GM23338 (cell line): ENCODE data around the gene FILIP1. TPM values are rescaled to one million over a fixed set of nuclear protein-coding genes. Genes with fewer than 3 reads are reported as not detected.

ENCODE experiments used
- ATAC-seq: fragments of 200-7000 bp; cut with Tn5 transposase; 3 replicates; pipeline ENCODE4 v1.9.1; 2020
- DNase-seq: peaks from one replicate; pipeline ENCODE4 v3.0.0-alpha.2; 2015; ENCODE audit warnings: low spot score
- H2AFZ ChIP-seq: fragments of 200-600 bp; sonication (generic); 2 replicates; pipeline ENCODE4 v1.8.0; 2016; ENCODE audit warnings: antibody characterized with exemption, mild to moderate bottlenecking, moderate library complexity
- H3F3A ChIP-seq: fragments of 200-600 bp; sonication (generic); replicated peaks from 2 replicates; pipeline ENCODE4 v1.8.0; 2017; ENCODE audit warnings: antibody characterized with exemption, mixed run types, low read depth
- H3K27ac ChIP-seq: fragments of 200-600 bp; sonication (generic); 2 replicates; pipeline ENCODE4 v1.6.1; 2016; ENCODE audit warnings: low read depth
- H3K27me3 ChIP-seq: fragments of 200-600 bp; sonication (generic); 2 replicates; pipeline ENCODE4 v1.8.0; 2016; ENCODE audit warnings: mild to moderate bottlenecking, mixed run types, moderate library complexity; ENCODE audit not compliant: insufficient read depth
- H3K36me3 ChIP-seq: fragments of 200-600 bp; sonication (generic); 2 replicates; pipeline ENCODE4 v1.8.0; 2016; ENCODE audit warnings: mild to moderate bottlenecking; ENCODE audit not compliant: insufficient read depth
- H3K4me1 ChIP-seq: fragments of 200-600 bp; sonication (generic); 2 replicates; pipeline ENCODE4 v1.8.0; 2016; ENCODE audit warnings: mild to moderate bottlenecking, moderate library complexity; ENCODE audit not compliant: insufficient read depth
- H3K4me2 ChIP-seq: fragments of 200-600 bp; sonication (generic); 2 replicates; pipeline ENCODE4 v1.7.1; 2017; ENCODE audit warnings: mixed run types
- H3K4me3 ChIP-seq: fragments of 200-600 bp; sonication (generic); 2 replicates; pipeline ENCODE4 v1.6.1; 2016; ENCODE audit warnings: mixed run types
- H3K79me2 ChIP-seq: fragments of 200-600 bp; sonication (generic); replicated peaks from 2 replicates; pipeline ENCODE4 v1.8.0; 2017; ENCODE audit warnings: mild to moderate bottlenecking; ENCODE audit not compliant: insufficient read depth
- H3K9me2 ChIP-seq: fragments of 200-600 bp; sonication (generic); 2 replicates; pipeline ENCODE4 v1.8.0; 2017; ENCODE audit not compliant: insufficient read depth
- H4K20me1 ChIP-seq: fragments of 200-600 bp; sonication (generic); replicated peaks from 2 replicates; pipeline ENCODE4 v1.8.0; 2017; ENCODE audit warnings: mild to moderate bottlenecking; ENCODE audit not compliant: insufficient read depth
- H3K27ac Mint-ChIP-seq: 2 replicates; pipeline ENCODE4 v1.8.0; 2020; ENCODE audit warnings: inconsistent platforms, mild to moderate bottlenecking, moderate library complexity, mixed read lengths
- H3K27me3 Mint-ChIP-seq: 3 replicates; pipeline ENCODE4 v1.8.0; 2022; ENCODE audit warnings: low read depth, mild to moderate bottlenecking, moderate library complexity, mixed read lengths, inconsistent platforms; ENCODE audit not compliant: insufficient read depth, poor library complexity
- H3K36me3 Mint-ChIP-seq: 3 replicates; pipeline ENCODE4 v1.8.0; 2021; ENCODE audit warnings: low read depth, mild to moderate bottlenecking, inconsistent platforms, moderate library complexity, mixed read lengths
- H3K4me1 Mint-ChIP-seq: 3 replicates; pipeline ENCODE4 v1.8.0; 2020; ENCODE audit warnings: mild to moderate bottlenecking, inconsistent platforms, mixed read lengths
- H3K4me3 Mint-ChIP-seq: 3 replicates; pipeline ENCODE4 v1.8.0; 2021; ENCODE audit warnings: moderate library complexity, mild to moderate bottlenecking, inconsistent platforms, mixed read lengths
- H3K9me3 Mint-ChIP-seq: 3 replicates; pipeline ENCODE4 v1.8.0; 2020; ENCODE audit warnings: moderate library complexity, mild to moderate bottlenecking, inconsistent platforms, mixed read lengths
- ETS1 ChIP-seq: IDR thresholded peaks from 2 replicates; pipeline ENCODE4 v1.6.1; 2016; ENCODE audit warnings: antibody characterized with exemption
- EZH2 ChIP-seq: fragments of 200-600 bp; sonication (generic); IDR thresholded peaks from one replicate; pipeline ENCODE4 v1.8.0; 2017; ENCODE audit warnings: antibody characterized with exemption, mild to moderate bottlenecking, low read depth; ENCODE audit not compliant: unreplicated experiment
- JUNB ChIP-seq: IDR thresholded peaks from one replicate; pipeline ENCODE4 v1.6.1; 2016; ENCODE audit warnings: antibody characterized with exemption; ENCODE audit not compliant: unreplicated experiment
- NANOG ChIP-seq: IDR thresholded peaks from 2 replicates; pipeline ENCODE4 v1.6.1; 2016; ENCODE audit warnings: antibody characterized with exemption, borderline replicate concordance
- POLR2AphosphoS5 ChIP-seq: IDR thresholded peaks from 2 replicates; pipeline ENCODE4 v1.6.1; 2016; ENCODE audit warnings: antibody characterized with exemption, low read depth
- REST ChIP-seq: IDR thresholded peaks from one replicate; pipeline ENCODE4 v1.6.1; 2018; ENCODE audit warnings: antibody characterized with exemption; ENCODE audit not compliant: unreplicated experiment
- polyA plus RNA-seq: library from polyadenylated mRNA; unstranded; fragments of >200 nt; fragmentation: Nextera tagmentation; extraction: Ambion mirVana; gene quantifications from 2 replicates; pipeline ENCODE4 v1.2.1, GENCODE V29; 2016
- total RNA-seq: library from RNA; depleted of rRNA; stranded (reverse); fragments of >200 nt; shearing (Covaris generic); gene quantifications from 2 replicates; pipeline ENCODE4 v1.2.3, GENCODE V29; 2014
- TF ChIP-seq, protein P1 (sequence below), 2 experiments: fragments of 200-600 bp in 1 of 2; sonication (generic) in 1 of 2; conservative IDR thresholded peaks; 2 replicates each; pipeline versions ENCODE4 v1.5.1 to v1.6.1; 2016 to 2017; ENCODE audit warnings: antibody characterized with exemption in 2 of 2, low read depth in 2 of 2, mild to moderate bottlenecking in 2 of 2, moderate library complexity in 1 of 2

Gene FILIP1
- total and polyA plus RNA-seq, 2 experiments from 2014 or later = 3.7 to 6.4 TPM

- no peaks in the 10 kb centered on the region for H3K9me2 ChIP-seq
- no peak overlapping the region for H3K27ac Mint-ChIP-seq
- no peak for TF ChIP-seq ETS1
- no peak for ATAC-seq
- 0 out of 2 replicates have a peak, but pooled peaks cover 6% of the 10 kb centered on the region for H3K4me1 ChIP-seq
- H2AFZ ChIP-seq = no peak overlapping the region
- H3K27me3 ChIP-seq = no peaks in the 10 kb centered on the region
- no peaks in the 10 kb centered on the region for H3K36me3 ChIP-seq
- H3K79me2 ChIP-seq = no peaks in the 10 kb centered on the region
- H3K4me1 Mint-ChIP-seq = peaks cover 4% of the 10 kb centered on the region; the same call in 1 of the 3 replicates
- H3K4me2 ChIP-seq = no peak overlapping the region
- H3K27me3 Mint-ChIP-seq = no peaks in the 10 kb centered on the region
- H3K4me3 ChIP-seq = no peak overlapping the region
- no peak overlapping the region; the same call in 1 of the 2 replicates for H3K27ac ChIP-seq
- DNase-seq = no peak
- no peaks in the 10 kb centered on the region for H4K20me1 ChIP-seq
- H3K4me3 Mint-ChIP-seq = no peak overlapping the region
- no peaks in the 10 kb centered on the region for H3F3A ChIP-seq
- H3K36me3 Mint-ChIP-seq = no peaks in the 10 kb centered on the region; the same call in 2 of the 3 replicates
- peaks cover 12% of the 10 kb centered on the region for H3K9me3 Mint-ChIP-seq
These were observed 79.1 kb downstream of the FILIP1 start for GRCh38 chr6:75414445-75415021.

DNA sequence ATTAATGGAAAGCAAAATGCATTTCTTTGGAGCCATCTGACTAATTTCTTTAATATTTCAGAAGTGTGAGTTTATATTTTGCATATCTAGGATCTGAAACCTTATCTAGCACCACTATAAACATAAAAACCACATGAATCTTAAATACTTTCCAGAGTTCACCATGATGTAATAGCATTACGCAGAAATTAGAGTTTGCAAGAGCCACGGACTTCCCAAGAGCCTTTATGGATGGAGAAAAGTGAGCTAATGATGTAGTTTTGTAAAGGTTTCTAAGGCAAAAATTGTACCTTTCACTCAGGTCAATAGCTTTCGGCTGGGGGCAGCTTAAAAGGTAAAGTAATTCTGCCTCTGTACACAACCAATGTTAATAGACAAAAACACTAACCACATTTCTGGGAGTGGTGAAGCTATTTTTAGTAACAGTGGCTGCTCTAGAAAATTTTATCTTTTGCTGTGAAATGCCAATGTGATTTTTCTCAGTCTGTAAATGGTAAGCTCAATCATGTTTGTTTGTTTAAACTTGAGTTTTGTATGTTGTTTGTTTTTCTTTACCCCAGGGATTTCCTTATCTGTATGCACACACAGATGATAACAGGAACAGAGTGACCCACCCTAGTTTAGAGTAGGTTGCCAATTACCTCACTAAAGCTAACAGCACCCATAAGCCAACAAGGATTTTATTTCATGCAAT is 80.5 kb downstream of the FILIP1 start:
- H3K27ac Mint-ChIP-seq = peak overlapping the region; percentile 46; the same call in 1 of the 2 replicates
- H3K4me1 Mint-ChIP-seq = no peaks in the 10 kb centered on the region
- H3F3A ChIP-seq = no peaks in the 10 kb centered on the region
- DNase-seq (no peak), ATAC-seq (no peak)
- H3K27me3 ChIP-seq = no peaks in the 10 kb centered on the region
- H3K9me2 ChIP-seq = no peaks in the 10 kb centered on the region; the same call in 1 of the 2 replicates
- H3K4me3 Mint-ChIP-seq = no peak overlapping the region
- H3K27ac ChIP-seq = no peak overlapping the region
- H3K79me2 ChIP-seq = no peaks in the 10 kb centered on the region
- peaks cover 2% of the 10 kb centered on the region for H3K27me3 Mint-ChIP-seq
- no peaks in the 10 kb centered on the region; the same call in 2 of the 3 replicates for H3K36me3 Mint-ChIP-seq
- H3K4me1 ChIP-seq = no peaks in the 10 kb centered on the region
- H3K9me3 Mint-ChIP-seq = peaks cover 13% of the 10 kb centered on the region
- no peak overlapping the region for H2AFZ ChIP-seq
- no peaks in the 10 kb centered on the region for H3K36me3 ChIP-seq
- H4K20me1 ChIP-seq = no peaks in the 10 kb centered on the region
- no peak overlapping the region for H3K4me3 ChIP-seq
- H3K4me2 ChIP-seq = no peak overlapping the region
- no peak for TF ChIP-seq REST
- no peak for TF ChIP-seq POLR2AphosphoS5
- TF ChIP-seq EZH2 = no peak
- TF ChIP-seq, protein P1, sequence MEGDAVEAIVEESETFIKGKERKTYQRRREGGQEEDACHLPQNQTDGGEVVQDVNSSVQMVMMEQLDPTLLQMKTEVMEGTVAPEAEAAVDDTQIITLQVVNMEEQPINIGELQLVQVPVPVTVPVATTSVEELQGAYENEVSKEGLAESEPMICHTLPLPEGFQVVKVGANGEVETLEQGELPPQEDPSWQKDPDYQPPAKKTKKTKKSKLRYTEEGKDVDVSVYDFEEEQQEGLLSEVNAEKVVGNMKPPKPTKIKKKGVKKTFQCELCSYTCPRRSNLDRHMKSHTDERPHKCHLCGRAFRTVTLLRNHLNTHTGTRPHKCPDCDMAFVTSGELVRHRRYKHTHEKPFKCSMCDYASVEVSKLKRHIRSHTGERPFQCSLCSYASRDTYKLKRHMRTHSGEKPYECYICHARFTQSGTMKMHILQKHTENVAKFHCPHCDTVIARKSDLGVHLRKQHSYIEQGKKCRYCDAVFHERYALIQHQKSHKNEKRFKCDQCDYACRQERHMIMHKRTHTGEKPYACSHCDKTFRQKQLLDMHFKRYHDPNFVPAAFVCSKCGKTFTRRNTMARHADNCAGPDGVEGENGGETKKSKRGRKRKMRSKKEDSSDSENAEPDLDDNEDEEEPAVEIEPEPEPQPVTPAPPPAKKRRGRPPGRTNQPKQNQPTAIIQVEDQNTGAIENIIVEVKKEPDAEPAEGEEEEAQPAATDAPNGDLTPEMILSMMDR (conservative IDR thresholded peaks at IDR 0.05; ENCODE audit: low read depth in 2 of 2) = no peak
- TF ChIP-seq NANOG = no peak
- TF ChIP-seq JUNB = no peak
- no peak for TF ChIP-seq ETS1
